22Rv1 (cell line): ENCODE results near the gene CEND1.

Experiments
- ZFX ChIP-seq: fragments of 450-650 bp; IDR thresholded peaks from 2 replicates; pipeline ENCODE4 v1.6.1; 2017; ENCODE audit warnings: antibody characterized with exemption, borderline replicate concordance
- TF ChIP-seq, protein P1 (sequence below): fragments of 450-650 bp; IDR thresholded peaks from 2 replicates; pipeline ENCODE4 v1.5.1; 2017; ENCODE audit warnings: mild to moderate bottlenecking

DNA sequence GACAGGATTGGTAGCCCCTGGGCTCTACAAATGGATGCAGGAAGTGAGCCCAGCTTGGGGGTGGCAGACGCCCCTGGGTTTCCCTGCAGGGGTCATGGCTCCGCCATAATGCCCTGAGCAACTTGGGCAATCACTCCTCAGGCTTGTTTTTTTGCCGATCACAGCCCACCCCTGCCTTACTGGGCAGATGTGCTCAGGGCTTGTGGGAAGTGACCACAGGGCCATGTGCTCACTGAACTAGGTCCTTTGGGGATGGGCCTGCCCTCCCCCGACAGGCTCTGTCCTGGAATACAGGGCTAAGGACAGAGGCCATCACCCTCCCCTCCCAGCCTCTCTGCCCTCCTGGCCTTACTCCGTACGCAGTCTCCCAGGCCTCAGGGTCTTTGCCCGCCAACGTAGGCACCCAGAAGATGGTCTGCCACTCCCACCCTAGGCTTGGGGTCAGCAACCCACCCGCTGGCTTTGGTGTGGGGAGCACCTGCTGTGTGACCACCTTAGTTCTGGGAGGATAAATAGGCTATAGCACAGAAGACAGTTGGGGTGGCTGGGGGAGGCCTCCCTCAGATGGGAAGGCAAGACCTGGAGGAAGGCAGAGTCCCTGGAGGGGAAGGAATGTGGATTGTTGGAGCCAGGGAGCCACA, 23.7 kb upstream of the CEND1 start:
- TF ChIP-seq, protein P1, sequence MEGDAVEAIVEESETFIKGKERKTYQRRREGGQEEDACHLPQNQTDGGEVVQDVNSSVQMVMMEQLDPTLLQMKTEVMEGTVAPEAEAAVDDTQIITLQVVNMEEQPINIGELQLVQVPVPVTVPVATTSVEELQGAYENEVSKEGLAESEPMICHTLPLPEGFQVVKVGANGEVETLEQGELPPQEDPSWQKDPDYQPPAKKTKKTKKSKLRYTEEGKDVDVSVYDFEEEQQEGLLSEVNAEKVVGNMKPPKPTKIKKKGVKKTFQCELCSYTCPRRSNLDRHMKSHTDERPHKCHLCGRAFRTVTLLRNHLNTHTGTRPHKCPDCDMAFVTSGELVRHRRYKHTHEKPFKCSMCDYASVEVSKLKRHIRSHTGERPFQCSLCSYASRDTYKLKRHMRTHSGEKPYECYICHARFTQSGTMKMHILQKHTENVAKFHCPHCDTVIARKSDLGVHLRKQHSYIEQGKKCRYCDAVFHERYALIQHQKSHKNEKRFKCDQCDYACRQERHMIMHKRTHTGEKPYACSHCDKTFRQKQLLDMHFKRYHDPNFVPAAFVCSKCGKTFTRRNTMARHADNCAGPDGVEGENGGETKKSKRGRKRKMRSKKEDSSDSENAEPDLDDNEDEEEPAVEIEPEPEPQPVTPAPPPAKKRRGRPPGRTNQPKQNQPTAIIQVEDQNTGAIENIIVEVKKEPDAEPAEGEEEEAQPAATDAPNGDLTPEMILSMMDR: no peak
- TF ChIP-seq ZFX: no peak
